Mesothelial cell of epicardium (in vitro differentiated cells): Measurements from ENCODE around the gene AKR7A3. TPM values are rescaled to one million over a fixed set of nuclear protein-coding genes. Genes with fewer than 3 reads are reported as not detected.

Source experiments
- DNase-seq, 2 experiments: peaks; one replicate each; pipeline ENCODE4 v3.0.0; 2021; ENCODE audit warnings: low spot score in 2 of 2; ENCODE audit not compliant: unreplicated experiment in 2 of 2
- H3K27ac Mint-ChIP-seq: 2 replicates; pipeline ENCODE4 v1.8.0; 2021; ENCODE audit warnings: mixed read lengths
- H3K27me3 Mint-ChIP-seq: 2 replicates; pipeline ENCODE4 v1.8.0; 2021; ENCODE audit warnings: low read depth, mixed read lengths
- H3K36me3 Mint-ChIP-seq: 2 replicates; pipeline ENCODE4 v1.8.0; 2021; ENCODE audit warnings: mixed read lengths
- H3K4me1 Mint-ChIP-seq: 2 replicates; pipeline ENCODE4 v1.8.0; 2021; ENCODE audit warnings: mixed read lengths
- H3K4me3 Mint-ChIP-seq: 2 replicates; pipeline ENCODE4 v1.8.0; 2021; ENCODE audit warnings: mild to moderate bottlenecking, moderate library complexity, mixed read lengths
- H3K9me3 Mint-ChIP-seq: 2 replicates; pipeline ENCODE4 v1.8.0; 2021; ENCODE audit warnings: mixed read lengths
- CTCF ChIP-seq: fragments of 200-600 bp; sonication (generic); IDR thresholded peaks from one replicate; pipeline ENCODE4 v1.5.0; 2021; ENCODE audit warnings: antibody characterized with exemption; ENCODE audit not compliant: unreplicated experiment
- total RNA-seq: library from RNA; stranded (reverse); gene quantifications from 3 replicates; pipeline ENCODE4 v1.2.1, GENCODE V29; 2021

AKR7A3 gene
- total RNA-seq, 1 donor from 2014 or later: 2.8 TPM

- Mint-ChIP-seq H3K4me1 (peaks cover 26% of the 10 kb centered on the region), H3K9me3 (no peaks in the 10 kb centered on the region), H3K4me3 (peak overlapping the region; percentile 96), H3K27ac (peak overlapping the region; percentile 96), H3K36me3 (no peaks in the 10 kb centered on the region), H3K27me3 (no peaks in the 10 kb centered on the region)
- no peak for TF ChIP-seq CTCF
- DNase-seq: no peak
These were observed 37.8 kb downstream of the AKR7A3 start for GRCh38 chr1:19250629-19251304.

GRCh38 chr1:19240673-19241538 is 47.7 kb downstream of the AKR7A3 start:
- TF ChIP-seq CTCF: peak; percentile 73
- H3K4me3 Mint-ChIP-seq: no peak overlapping the region
- H3K9me3 Mint-ChIP-seq: no peaks in the 10 kb centered on the region
- peak in 1 of 2 experiments; percentile 64 for DNase-seq
- no peak overlapping the region for H3K27ac Mint-ChIP-seq
- peaks cover 33% of the 10 kb centered on the region for H3K36me3 Mint-ChIP-seq
- H3K4me1 Mint-ChIP-seq: no peaks in the 10 kb centered on the region
- H3K27me3 Mint-ChIP-seq: no peaks in the 10 kb centered on the region

GRCh38 chr1:19239876-19240275 is 48.7 kb downstream of the AKR7A3 start:
- H3K36me3 Mint-ChIP-seq: peaks cover 33% of the 10 kb centered on the region
- no peaks in the 10 kb centered on the region for H3K9me3 Mint-ChIP-seq
- H3K4me1 Mint-ChIP-seq: no peaks in the 10 kb centered on the region
- no peak for TF ChIP-seq CTCF
- H3K27ac Mint-ChIP-seq: no peak overlapping the region
- DNase-seq: no peak
- H3K4me3 Mint-ChIP-seq: no peak overlapping the region
- H3K27me3 Mint-ChIP-seq: no peaks in the 10 kb centered on the region

GRCh38 chr1:19234224-19234623 is 54.3 kb downstream of the AKR7A3 start:
- TF ChIP-seq CTCF: no peak
- Mint-ChIP-seq H3K36me3 (peaks cover 38% of the 10 kb centered on the region), H3K4me1 (no peaks in the 10 kb centered on the region), H3K27ac (no peak overlapping the region), H3K9me3 (no peaks in the 10 kb centered on the region), H3K27me3 (no peaks in the 10 kb centered on the region), H3K4me3 (no peak overlapping the region)
- no peak for DNase-seq

Other genes with a start within 250 kb of the AKR7A3 start
- 206 to 222 TPM (median 215 TPM) in 3 replicates for gene UBR4, start 78.5 kb downstream of the AKR7A3 start, total RNA-seq
- 63.1 to 68.5 TPM (median 63.8 TPM) in 3 replicates for gene EMC1, start 37.2 kb downstream of the AKR7A3 start, total RNA-seq
- gene MRTO4, start 37.0 kb downstream of the AKR7A3 start, total RNA-seq: 32.0 to 36.0 TPM (median 34.1 TPM) in 3 replicates
- 52.7 to 56.0 TPM (median 53.7 TPM) in 3 replicates for gene AKR7A2, start 23.4 kb upstream of the AKR7A3 start, total RNA-seq
- gene SLC66A1, start 23.6 kb upstream of the AKR7A3 start, total RNA-seq: 20.7 to 23.3 TPM (median 20.9 TPM) in 3 replicates
- gene CAPZB, start 196.8 kb upstream of the AKR7A3 start, total RNA-seq: 192 to 209 TPM (median 204 TPM) in 3 replicates